ENCODE data around the gene FBXL17. TPM values are rescaled to one million over a fixed set of nuclear protein-coding genes. Genes with fewer than 3 reads are reported as not detected.

The FBXL17 gene
- total RNA-seq, 4 donors from 2014 or later = 11.5 to 28.6 (median 19.9) TPM

GRCh38 chr5:108387758-108388157, 5.9 kb upstream of the FBXL17 start:
- H3K36me3 ChIP-seq = no peaks in the 10 kb centered on the region
- TF ChIP-seq POLR2A (IDR thresholded peaks at IDR 0.05) (no peak), CTCF (IDR thresholded peaks at IDR 0.05) (no peak)
- no peak overlapping the region for H3K27ac ChIP-seq
- no peaks in the 10 kb centered on the region for H3K27me3 ChIP-seq
- H3K9me3 ChIP-seq = no peaks in the 10 kb centered on the region
- no peaks in the 10 kb centered on the region for H3K4me1 ChIP-seq
- intact Hi-C loops (cut with DNase I; ENCODE audit: low total_unique reads) = no loop called here
- no peak for DNase-seq
- H3K4me3 ChIP-seq = no peak overlapping the region

GRCh38 chr5:108386345-108387061, 4.6 kb upstream of the FBXL17 start:
- H3K27me3 ChIP-seq = no peaks in the 10 kb centered on the region
- no peaks in the 10 kb centered on the region for H3K36me3 ChIP-seq
- no peak for DNase-seq
- intact Hi-C loops (cut with DNase I; ENCODE audit: low total_unique reads) = no loop called here
- H3K27ac ChIP-seq = no peak overlapping the region
- no peak overlapping the region for H3K4me3 ChIP-seq
- H3K4me1 ChIP-seq = no peaks in the 10 kb centered on the region
- TF ChIP-seq POLR2A (IDR thresholded peaks at IDR 0.05) (no peak), CTCF (IDR thresholded peaks at IDR 0.05) (no peak)
- H3K9me3 ChIP-seq = no peaks in the 10 kb centered on the region

- H3K4me3 ChIP-seq = no peak overlapping the region
- H3K36me3 ChIP-seq = no peaks in the 10 kb centered on the region
- no peak overlapping the region for H3K27ac ChIP-seq
- intact Hi-C loops (cut with DNase I; ENCODE audit: low total_unique reads) = no loop called here
- TF ChIP-seq CTCF (IDR thresholded peaks at IDR 0.05) = no peak
- TF ChIP-seq POLR2A (IDR thresholded peaks at IDR 0.05) = no peak
- no peak for DNase-seq
- H3K4me1 ChIP-seq = peaks cover 0 to 6% of the 10 kb centered on the region in 2 donors
- H3K9me3 ChIP-seq = no peaks in the 10 kb centered on the region
- H3K27me3 ChIP-seq = no peaks in the 10 kb centered on the region
Measured at GRCh38 chr5:108384741-108385140, 2.8 kb upstream of the FBXL17 start.

DNA sequence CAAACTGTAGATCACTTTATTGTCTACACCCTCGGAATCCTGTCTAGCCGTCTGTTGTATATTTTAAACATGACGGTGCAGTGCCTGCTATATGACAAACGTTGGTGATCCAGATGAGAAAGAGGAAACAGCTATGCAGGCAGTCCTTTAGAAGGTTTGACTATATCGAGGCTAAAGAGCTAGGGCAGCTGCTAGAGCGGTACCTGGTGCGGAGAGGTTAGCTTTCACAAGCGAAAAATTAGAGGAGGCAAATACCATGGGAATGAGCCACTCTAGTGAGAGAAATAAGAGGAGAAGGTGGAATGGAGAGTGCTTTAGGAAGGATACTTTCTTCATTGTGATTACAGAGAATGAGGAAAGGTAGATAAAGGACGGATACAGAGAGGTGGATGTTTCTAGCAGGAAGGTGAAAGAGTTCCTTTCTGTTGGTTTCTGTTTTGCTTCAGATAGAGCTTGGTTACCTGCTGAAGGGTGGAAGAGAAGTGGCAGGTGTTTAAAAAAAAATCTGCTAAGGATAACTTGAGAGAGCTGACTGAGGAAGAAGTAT, 959 bp upstream of the FBXL17 start:
- H3K27ac ChIP-seq = peak overlapping the region; percentile 96 to 99
- peaks cover 0 to 9% of the 10 kb centered on the region in 2 donors for H3K4me1 ChIP-seq
- peak overlapping the region; percentile 84 to 85 for H3K4me3 ChIP-seq
- H3K9me3 ChIP-seq = no peaks in the 10 kb centered on the region
- no peak for DNase-seq
- no peaks in the 10 kb centered on the region for H3K27me3 ChIP-seq
- TF ChIP-seq CTCF (IDR thresholded peaks at IDR 0.05) (no peak), POLR2A (IDR thresholded peaks at IDR 0.05) (no peak)
- H3K36me3 ChIP-seq = no peaks in the 10 kb centered on the region
- intact Hi-C loops (cut with DNase I; ENCODE audit: low total_unique reads) = no loop called here

DNA sequence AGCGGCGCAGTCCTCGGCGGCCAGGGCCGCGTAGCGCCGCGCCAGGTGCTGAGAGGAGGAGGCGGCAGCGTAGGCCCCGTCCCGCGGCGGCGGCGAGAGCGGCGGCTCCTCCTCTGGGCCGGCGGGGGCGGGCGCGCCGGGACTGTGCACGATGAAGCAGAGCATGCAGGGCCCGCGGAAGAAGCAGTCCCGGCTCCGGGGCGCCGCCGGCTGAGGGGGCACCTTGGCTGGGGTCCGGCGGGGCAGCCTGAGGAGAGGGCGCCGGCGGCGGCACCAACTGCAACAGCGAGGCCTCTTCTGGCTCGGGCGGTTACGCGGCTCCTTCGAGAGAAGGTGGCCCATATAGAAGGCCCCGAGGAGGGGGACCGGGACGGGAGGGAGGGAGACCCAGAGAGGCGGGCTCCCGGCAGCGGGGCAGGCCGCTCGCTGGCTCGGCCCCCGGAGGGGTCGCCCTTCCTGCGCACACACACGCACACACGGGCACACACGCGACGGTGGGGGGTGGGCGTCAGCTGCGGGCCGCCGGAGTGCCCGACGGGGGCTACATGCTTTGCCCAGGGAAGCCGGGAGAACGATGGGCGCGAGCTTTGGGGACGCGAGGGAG, 446 bp downstream of the FBXL17 start:
- intact Hi-C loops (cut with DNase I; ENCODE audit: low total_unique reads) = no loop called here
- peak overlapping the region; percentile 96 to 99 for H3K27ac ChIP-seq
- peak; percentile 42 to 66 for DNase-seq
- peaks cover 0 to 9% of the 10 kb centered on the region in 2 donors for H3K4me1 ChIP-seq
- H3K4me3 ChIP-seq = peak overlapping the region; percentile 84 to 85
- TF ChIP-seq POLR2A (IDR thresholded peaks at IDR 0.05) = no peak
- TF ChIP-seq CTCF (IDR thresholded peaks at IDR 0.05) = no peak
- H3K9me3 ChIP-seq = peaks cover 0 to under 1% of the 10 kb centered on the region in 2 donors
- no peaks in the 10 kb centered on the region for H3K27me3 ChIP-seq
- H3K36me3 ChIP-seq = no peaks in the 10 kb centered on the region
